Tibial nerve (tissue), 4 donors: ENCODE data around the gene C5. TPM values are rescaled to one million over a fixed set of nuclear protein-coding genes. Genes with fewer than 3 reads are reported as not detected.

Experiments used
- DNase-seq, 2 donors: peaks; one replicate each; pipeline ENCODE4 v3.0.0-alpha.2; 2019; ENCODE audit warnings: low spot score in 2 of 2
- H3K27ac ChIP-seq, 4 donors: fragments of 200-600 bp; sonication (generic) in 3 of 4; one replicate each; pipeline ENCODE4 v1.5.1; 2017 to 2019; ENCODE audit warnings: mild to moderate bottlenecking in 1 of 4
- H3K27me3 ChIP-seq, 2 donors: fragments of 200-600 bp; sonication (generic) in 1 of 2; one replicate each; pipeline versions ENCODE4 v1.5.1 to v1.6.0; 2017 to 2019
- H3K36me3 ChIP-seq, 3 donors: fragments of 200-600 bp; sonication (generic); one replicate each; pipeline ENCODE4 v1.5.1; 2018 to 2019
- H3K4me1 ChIP-seq, 4 donors: fragments of 200-600 bp; sonication (generic) in 3 of 4; one replicate each; pipeline ENCODE4 v1.5.1; 2017 to 2019
- H3K4me3 ChIP-seq, 4 donors: fragments of 200-600 bp; sonication (generic) in 3 of 4; one replicate each; pipeline ENCODE4 v1.5.1; 2017 to 2019; ENCODE audit warnings: mild to moderate bottlenecking in 1 of 4, moderate library complexity in 1 of 4
- H3K9me3 ChIP-seq, 4 donors: fragments of 200-600 bp; sonication (generic) in 3 of 4; one replicate each; pipeline ENCODE4 v1.5.1; 2017 to 2019
- CTCF ChIP-seq, 5 experiments: fragments of 200-600 bp in 3 of 5; fragments of 450-650 bp in 2 of 5; sonication (generic) in 3 of 5; IDR thresholded peaks; one replicate each; pipeline ENCODE4 v1.5.1; 2016 to 2019; ENCODE audit warnings: antibody characterized with exemption in 5 of 5, mild to moderate bottlenecking in 3 of 5, moderate library complexity in 2 of 5
- EP300 ChIP-seq, 2 donors: sonication (generic); formaldehyde crosslinking; IDR thresholded peaks; one replicate each; pipeline ENCODE4 v1.6.1; 2017; ENCODE audit warnings: antibody characterized with exemption in 2 of 2, mild to moderate bottlenecking in 1 of 2
- POLR2A ChIP-seq, 2 donors: fragments of 450-650 bp; IDR thresholded peaks; one replicate each; pipeline ENCODE4 v1.6.1; 2017; ENCODE audit warnings: antibody characterized with exemption in 2 of 2, mild to moderate bottlenecking in 2 of 2, moderate library complexity in 2 of 2
- WGBS, 2 donors: methylation state at CpG; one replicate each; pipeline ENCODE4 v1.1.5; 2018; 5-methylcytosine and 5-hydroxymethylcytosine counted together
- total RNA-seq, 4 donors: library from RNA; depleted of rRNA; stranded (reverse); fragments of >200 nt; gene quantifications; one replicate each; pipeline ENCODE4 v1.1.0, GENCODE V29; 2016

The C5 gene
- total RNA-seq, 4 donors from 2014 or later = 18.9 to 33.0 (median 23.2) TPM

GRCh38 chr9:120917929-120918762 is 131.9 kb downstream of the C5 start:
- Histone ChIP-seq H3K4me1 (peaks cover 5 to 82% (median 63%) of the 10 kb centered on the region in 4 donors), H3K4me3 (no peak overlapping the region)
- DNase-seq = no peak

DNA sequence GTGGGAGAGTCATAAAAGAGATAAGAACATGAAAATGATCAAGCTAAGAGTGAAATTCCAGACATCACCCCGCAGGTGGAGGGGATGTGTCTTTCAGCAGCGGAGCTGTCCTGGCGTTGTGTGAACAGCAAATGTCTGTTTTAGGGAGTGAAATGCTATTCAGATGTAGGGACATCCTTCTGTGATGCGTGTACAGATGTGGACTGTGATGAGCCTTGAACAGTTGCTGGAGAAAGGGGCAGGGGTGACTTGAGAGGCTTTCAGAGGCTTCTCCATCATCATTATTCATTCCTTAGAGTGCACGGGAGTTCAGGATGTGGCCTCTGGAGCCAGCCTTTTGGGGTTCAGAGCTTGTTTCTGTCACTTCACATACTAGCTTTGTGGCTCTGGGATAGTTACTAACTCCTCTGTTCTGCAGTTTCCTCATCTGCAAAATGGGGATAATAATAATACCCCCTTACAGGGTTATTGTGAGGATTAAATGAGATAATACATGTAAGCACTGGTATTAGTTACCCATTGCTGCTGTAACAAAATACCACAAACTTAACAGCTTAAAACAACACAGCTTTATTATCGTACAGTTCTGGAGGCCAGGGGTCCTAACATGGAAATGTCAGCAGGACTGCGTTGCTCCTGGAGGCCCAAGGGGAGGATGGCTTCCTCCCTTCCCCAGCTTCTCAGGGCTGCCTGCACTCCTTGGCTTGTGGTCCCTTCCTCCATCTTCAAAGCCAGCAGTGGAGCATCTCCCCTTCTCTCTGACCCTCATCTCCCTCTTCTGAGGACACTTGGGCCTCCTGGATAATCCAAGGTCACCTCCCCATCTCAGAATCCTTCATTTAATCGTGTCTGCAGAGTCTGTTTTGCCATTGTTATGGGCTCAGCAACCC is 132.8 kb downstream of the C5 start:
- peaks cover 5 to 82% (median 63%) of the 10 kb centered on the region in 4 donors for H3K4me1 ChIP-seq
- no peak overlapping the region for H3K4me3 ChIP-seq
- H3K9me3 ChIP-seq = no peaks in the 10 kb centered on the region
- H3K27ac ChIP-seq = peak overlapping the region; percentile 60 to 95 (median 86)
- 86 to 88% methylated on average over 8 of the region's 8 CpGs for WGBS, 2 donors
- TF ChIP-seq EP300 (IDR thresholded peaks at IDR 0.05) (no peak), POLR2A (IDR thresholded peaks at IDR 0.05) (no peak), CTCF (IDR thresholded peaks at IDR 0.05) (no peak)
- no peak for DNase-seq
- H3K36me3 ChIP-seq = peaks cover 0 to 16% (median 0%) of the 10 kb centered on the region in 3 donors
- no peaks in the 10 kb centered on the region for H3K27me3 ChIP-seq

More at GRCh38 chr9:120917929-120918762, 131.9 kb downstream of the C5 start:
- TF ChIP-seq POLR2A (IDR thresholded peaks at IDR 0.05) (no peak), CTCF (IDR thresholded peaks at IDR 0.05) (no peak), EP300 (IDR thresholded peaks at IDR 0.05) (no peak)
- Histone ChIP-seq H3K36me3 (peaks cover 0 to 9% (median 0%) of the 10 kb centered on the region in 3 donors), H3K9me3 (no peaks in the 10 kb centered on the region), H3K27ac (peak overlapping the region; percentile 60 to 95 (median 86)), H3K27me3 (no peaks in the 10 kb centered on the region)
- WGBS, 2 donors = 90 to 96% methylated on average over 4 of the region's 4 CpGs

GRCh38 chr9:120916588-120916987 is 133.5 kb downstream of the C5 start:
- Histone ChIP-seq H3K4me1 (peaks cover 5 to 77% (median 58%) of the 10 kb centered on the region in 4 donors), H3K4me3 (no peak overlapping the region), H3K9me3 (no peaks in the 10 kb centered on the region), H3K27me3 (no peaks in the 10 kb centered on the region), H3K36me3 (peaks cover 0 to 22% (median 0%) of the 10 kb centered on the region in 3 donors), H3K27ac (peak overlapping the region; percentile 60 to 95 (median 86))
- WGBS, 2 donors = 17 to 20% methylated on average over 3 of the region's 3 CpGs
- peak; percentile 74 to 80 for DNase-seq
- TF ChIP-seq POLR2A (IDR thresholded peaks at IDR 0.05) = no peak
- peak; percentile 27 to 58 (median 47) for TF ChIP-seq CTCF (IDR thresholded peaks at IDR 0.05)
- TF ChIP-seq EP300 (IDR thresholded peaks at IDR 0.05) = peak in 1 of 2 donors; percentile 94

DNA sequence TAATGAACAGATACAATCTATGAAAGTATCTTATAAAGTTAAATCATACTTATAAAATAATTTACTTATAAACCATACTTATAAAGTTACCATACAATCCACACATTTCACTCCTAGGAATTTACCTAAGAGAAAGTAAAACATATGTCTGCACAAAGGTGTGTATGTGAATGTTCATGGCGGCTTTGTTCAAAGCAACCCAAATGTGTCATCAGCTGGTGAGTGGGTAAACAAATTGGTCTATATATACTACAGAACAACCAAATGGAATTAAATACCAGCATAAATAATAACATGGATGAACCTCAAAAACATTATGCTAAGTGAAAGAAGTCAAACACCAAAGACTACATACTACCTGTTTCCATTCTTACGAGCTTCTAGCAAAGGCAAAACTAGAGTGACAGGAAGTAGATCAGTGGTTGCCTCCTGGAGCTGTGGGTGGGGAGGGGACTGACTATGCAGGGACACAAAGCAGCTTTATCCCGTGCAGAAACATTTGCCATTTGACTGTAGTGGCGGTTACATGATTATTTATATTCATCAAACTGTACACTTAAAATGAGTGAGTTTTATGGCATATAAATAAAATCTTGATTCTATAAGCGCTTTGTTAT is 134.1 kb downstream of the C5 start:
- Histone ChIP-seq H3K27me3 (no peaks in the 10 kb centered on the region), H3K9me3 (no peaks in the 10 kb centered on the region), H3K27ac (peak overlapping the region; percentile 60 to 95 (median 86)), H3K4me3 (peak overlapping the region in 1 of 4 donors; percentile 5), H3K36me3 (peaks cover 0 to 28% (median 0%) of the 10 kb centered on the region in 3 donors), H3K4me1 (peaks cover 5 to 71% (median 56%) of the 10 kb centered on the region in 4 donors)
- no peak for DNase-seq
- TF ChIP-seq CTCF (IDR thresholded peaks at IDR 0.05) = no peak
- TF ChIP-seq POLR2A (IDR thresholded peaks at IDR 0.05) = no peak
- no peak for TF ChIP-seq EP300 (IDR thresholded peaks at IDR 0.05)
- WGBS, 2 donors = 43 to 45% methylated on average over 5 of the region's 5 CpGs
